T-helper 1 cell treated with Interleukin-12 subunit alpha and Interleukin-12 subunit beta and Interleukin-4 antibody, amounts not matched to agents 30 ng/mL and 1 ng/mL, for 36 hours (primary cell): ENCODE measurements around the gene MAEA. TPM values are rescaled to one million over a fixed set of nuclear protein-coding genes. Genes with fewer than 3 reads are reported as not detected.

ENCODE experiments used
- intact Hi-C: fragments of 100-400 bp; cut with micrococcal nuclease; formaldehyde crosslinking; loops from one replicate; pipeline ENCODE4 v1.15.1; 2024
- total RNA-seq: library from RNA; stranded (reverse); gene quantifications from 2 replicates; pipeline ENCODE4 v1.2.3, GENCODE V29; 2022

The MAEA gene
- total RNA-seq, 1 donor from 2014 or later = 73.4 TPM

GRCh38 chr4:1297456-1298325 is 8.0 kb downstream of the MAEA start:
- intact Hi-C loops = no loop called here

- intact Hi-C loops = no loop called here
Observed at GRCh38 chr4:1298461-1298860, 8.8 kb downstream of the MAEA start.

GRCh38 chr4:1299301-1299860 is 9.7 kb downstream of the MAEA start:
- intact Hi-C loops = no loop called here

GRCh38 chr4:1300466-1301455 is 11.1 kb downstream of the MAEA start:
- intact Hi-C loops = no loop called here

GRCh38 chr4:1302159-1302558 is 12.5 kb downstream of the MAEA start:
- intact Hi-C loops = no loop called here

GRCh38 chr4:1305261-1305711 is 15.6 kb downstream of the MAEA start:
- intact Hi-C loops = no loop called here

- intact Hi-C loops = no loop called here
Observed at GRCh38 chr4:1305781-1306455, 16.2 kb downstream of the MAEA start.

- intact Hi-C loops = no loop called here
Observed at GRCh38 chr4:1307951-1308735, 18.5 kb downstream of the MAEA start.

- intact Hi-C loops = loop anchor here (1.0 to 2.0 kb wide), 3 partner anchors 20 to 38 kb away; partner anchors contain the start of genes MAEA and UVSSA
Observed at GRCh38 chr4:1309261-1310010, 19.7 kb downstream of the MAEA start.

- intact Hi-C loops = loop anchor here (2.0 kb wide), 1 partner anchor 21 kb away; no protein-coding TSS in a partner anchor
Observed at GRCh38 chr4:1310031-1310795, 20.5 kb downstream of the MAEA start.

GRCh38 chr4:1310796-1311631 is 21.3 kb downstream of the MAEA start:
- intact Hi-C loops = loop anchor here (2.0 kb wide), 1 partner anchor 20 kb away; no protein-coding TSS in a partner anchor

GRCh38 chr4:1312821-1313640 is 23.3 kb downstream of the MAEA start:
- intact Hi-C loops = no loop called here

GRCh38 chr4:1315306-1315705 is 25.6 kb downstream of the MAEA start:
- intact Hi-C loops = no loop called here

GRCh38 chr4:1315836-1316536 is 26.3 kb downstream of the MAEA start:
- intact Hi-C loops = no loop called here

GRCh38 chr4:1316537-1317168 is 27.0 kb downstream of the MAEA start:
- intact Hi-C loops = no loop called here
